HepG2 (cell line): ENCODE measurements around the gene DCDC2. TPM values are rescaled to one million over a fixed set of nuclear protein-coding genes. Genes with fewer than 3 reads are reported as not detected.

Experiments
- ATAC-seq: fragments of 200-7000 bp; cut with Tn5 transposase; 3 replicates; pipeline ENCODE4 v1.9.1; 2020; ENCODE audit warnings: mild to moderate bottlenecking, moderate library complexity
- BruUV-seq: library from RNA; stranded (reverse); fragments of 400-500 nt; replicated peaks from 2 replicates; lab custom pipeline; 2021; lab: Mats Ljungman, UMichigan
- CTCF ChIA-PET: fragments of 300-600 bp; formaldehyde crosslinking; extraction: SDS; loops from one replicate; lab custom pipeline; 2021; ENCODE audit warnings: low total read pairs, inconsistent platforms, low intra/inter-chr PET ratio; lab: Yijun Ruan, JAX
- POLR2A ChIA-PET: fragments of 350-600 bp; sonication (Branson Sonifier 250); formaldehyde crosslinking; loops from one replicate; lab custom pipeline; 2020; ENCODE audit warnings: antibody characterized with exemption, inconsistent platforms; lab: Yijun Ruan, JAX
- DNase-seq: peaks from one replicate; pipeline ENCODE4 v3.0.0-alpha.2; 2015; ENCODE audit warnings: low spot score
- FAIRE-seq: peaks from 3 replicates; lab custom pipeline; 2011; peaks lifted over from hg19 to GRCh38; lab: Jason Lieb, UNC
- H2AFZ ChIP-seq: one replicate; pipeline ENCODE4 v1.6.1; 2011; ENCODE audit warnings: low read length, inconsistent platforms
- H3K27ac ChIP-seq: fragments of 300-600 bp; 3 replicates; pipeline ENCODE4 v1.8.0; 2011; ENCODE audit warnings: mixed run types, mild to moderate bottlenecking, mixed read lengths, low read length, inconsistent platforms; ENCODE audit not compliant: insufficient read depth; ENCODE audit errors: extremely low read length
- H3K27me3 ChIP-seq, 2 experiments: fragments of 200-600 bp in 1 of 2; 2 replicates in 1 of 2; 3 replicates in 1 of 2; pipeline versions ENCODE4 v1.6.0 to v1.8.0; 2011; ENCODE audit warnings: low read length in 2 of 2, mild to moderate bottlenecking in 2 of 2, moderate library complexity in 2 of 2, inconsistent platforms in 1 of 2; ENCODE audit not compliant: insufficient read depth in 2 of 2, control insufficient read depth in 1 of 2
- H3K36me3 ChIP-seq, 2 experiments: fragments of 200-600 bp in 1 of 2; replicated peaks in 1 of 2; 2 replicates in 1 of 2; 3 replicates in 1 of 2; pipeline versions ENCODE4 v1.5.1 to v1.8.0; 2011; ENCODE audit warnings: low read length in 2 of 2, inconsistent platforms in 1 of 2; ENCODE audit not compliant: insufficient read depth in 2 of 2, control insufficient read depth in 1 of 2
- H3K4me1 ChIP-seq: 2 replicates; pipeline ENCODE4 v1.5.1; 2012; ENCODE audit warnings: low read length, inconsistent platforms; ENCODE audit not compliant: insufficient read depth
- H3K4me2 ChIP-seq: 2 replicates; pipeline ENCODE4 v1.6.0; 2011; ENCODE audit warnings: low read depth, low read length, inconsistent platforms
- H3K4me3 ChIP-seq, 3 experiments: fragments of 200-600 bp in 1 of 3; sonication (generic), shearing (Covaris generic) in 1 of 3; replicated peaks in 1 of 3; 2 replicates each; pipeline ENCODE4 v1.5.1; 2011 to 2016; ENCODE audit warnings: low read length in 3 of 3, inconsistent platforms in 2 of 3, low read depth in 2 of 3, mild to moderate bottlenecking in 2 of 3, control low read depth in 1 of 3, mixed read lengths in 1 of 3; ENCODE audit not compliant: insufficient read depth in 1 of 3
- H3K79me2 ChIP-seq: one replicate; pipeline ENCODE4 v1.6.1; 2011; ENCODE audit warnings: low read length, inconsistent platforms; ENCODE audit not compliant: insufficient read depth
- H3K9ac ChIP-seq: 2 replicates; pipeline ENCODE4 v1.6.0; 2011; ENCODE audit warnings: mild to moderate bottlenecking, low read depth, low read length, inconsistent platforms; ENCODE audit not compliant: insufficient read depth
- H3K9me3 ChIP-seq: 2 replicates; pipeline ENCODE4 v1.5.1; 2012; ENCODE audit warnings: mild to moderate bottlenecking, low read length
- H4K20me1 ChIP-seq: 2 replicates; pipeline ENCODE4 v1.6.0; 2011; ENCODE audit warnings: inconsistent platforms, mild to moderate bottlenecking, low read length, moderate library complexity; ENCODE audit not compliant: insufficient read depth
- CBX1 ChIP-seq: IDR thresholded peaks from one replicate; pipeline ENCODE4 v1.6.1; 2016; ENCODE audit warnings: antibody characterized with exemption, low read depth
- GABPB1 ChIP-seq: IDR thresholded peaks from 2 replicates; pipeline ENCODE4 v1.6.1; 2016; ENCODE audit warnings: mild to moderate bottlenecking, missing genetic modification reagents, moderate library complexity, missing compliant biosample characterization
- GPN1 ChIP-seq: sonication (generic); formaldehyde crosslinking; IDR thresholded peaks from 2 replicates; pipeline ENCODE4 v1.5.1; 2020; ENCODE audit warnings: missing genetic modification reagents, borderline replicate concordance
- HOXA7 ChIP-seq: sonication (generic); formaldehyde crosslinking; IDR thresholded peaks from 2 replicates; pipeline ENCODE4 v1.8.1; 2022; ENCODE audit warnings: mild to moderate bottlenecking, missing genetic modification reagents, moderate library complexity
- KMT2B ChIP-seq: IDR thresholded peaks from 2 replicates; pipeline ENCODE4 v1.6.1; 2016; ENCODE audit warnings: missing genetic modification reagents, missing compliant biosample characterization
- PLRG1 ChIP-seq: fragments of 450-650 bp; conservative IDR thresholded peaks from 2 replicates; pipeline ENCODE4 v1.6.1; 2016
- REL ChIP-seq: sonication (generic); formaldehyde crosslinking; conservative IDR thresholded peaks from 2 replicates; pipeline ENCODE4 v1.8.0; 2022; ENCODE audit warnings: mild to moderate bottlenecking, missing genetic modification reagents, moderate library complexity
- ZBTB21 ChIP-seq: sonication (generic); formaldehyde crosslinking; IDR thresholded peaks from 2 replicates; pipeline ENCODE4 v1.4.0; 2020; ENCODE audit warnings: missing genetic modification reagents
- ZFP37 ChIP-seq: sonication (generic); formaldehyde crosslinking; IDR thresholded peaks from 2 replicates; pipeline ENCODE4 v1.4.0; 2020; ENCODE audit warnings: missing genetic modification reagents, borderline replicate concordance
- ZNF572 ChIP-seq: sonication (generic); formaldehyde crosslinking; IDR thresholded peaks from 2 replicates; pipeline ENCODE4 v1.5.1; 2020; ENCODE audit warnings: mild to moderate bottlenecking, missing genetic modification reagents
- ZNF766 ChIP-seq: sonication (generic); formaldehyde crosslinking; IDR thresholded peaks from 2 replicates; pipeline ENCODE4 v1.5.0; 2020; ENCODE audit warnings: missing genetic modification reagents, borderline replicate concordance
- ZNF773 ChIP-seq: sonication (generic); formaldehyde crosslinking; IDR thresholded peaks from 2 replicates; pipeline ENCODE4 v1.4.0; 2020; ENCODE audit warnings: missing genetic modification reagents, borderline replicate concordance
- WGBS: methylation state at CpG from one replicate; pipeline ENCODE4 v1.1.6; 2017; ENCODE audit warnings: low lambda C conversion rate; 5-methylcytosine and 5-hydroxymethylcytosine counted together
- in situ Hi-C: cut with HindIII; loops from 2 replicates; pipeline ENCODE4 v1.10.0; 2017; ENCODE audit warnings: low pct_unique_long_range_greater_than_20kb; ENCODE audit not compliant: extremely low pct_ligation_motif_present
- intact Hi-C: fragments of 100-400 bp; cut with micrococcal nuclease; formaldehyde crosslinking; loops from one replicate; pipeline ENCODE4 v1.10.0; 2022; ENCODE audit not compliant: unreplicated experiment
- polyA plus RNA-seq, 8 experiments: library from polyadenylated mRNA; depleted of rRNA in 3 of 8; stranded (reverse) in 7 of 8; unstranded in 1 of 8; fragments of >200 nt; fragmentation: Illumina TruSeq in 4 of 8; extraction: Trizol in 4 of 8; gene quantifications; 2 replicates each; pipeline versions ENCODE4 v1.2.1 to v1.2.3, GENCODE V29; 2011 to 2016; ENCODE audit warnings: low read depth in 4 of 8, missing spikeins in 1 of 8, mixed read lengths in 1 of 8; ENCODE audit not compliant: insufficient read depth in 1 of 8
- total RNA-seq, 5 experiments: library from RNA; depleted of rRNA; stranded (reverse); fragments of >200 nt; fragmentation: Illumina TruSeq; extraction: Trizol; gene quantifications; 2 replicates each; pipeline ENCODE4 v1.2.3, GENCODE V29; 2016; ENCODE audit warnings: low read depth in 1 of 5
- TF ChIP-seq, protein P1 (sequence below): IDR thresholded peaks from 2 replicates; pipeline ENCODE4 v1.6.1; 2016; ENCODE audit warnings: control low read depth
- TF ChIP-seq, protein P2 (sequence below): sonication (generic); formaldehyde crosslinking; IDR thresholded peaks from 2 replicates; pipeline ENCODE4 v1.4.0; 2020; ENCODE audit warnings: missing genetic modification reagents, borderline replicate concordance
- TF ChIP-seq, protein P3 (sequence below): sonication (generic); formaldehyde crosslinking; IDR thresholded peaks from 2 replicates; pipeline ENCODE4 v1.4.0; 2020; ENCODE audit warnings: mild to moderate bottlenecking, missing genetic modification reagents
- TF ChIP-seq, protein P4 (sequence below): sonication (generic); formaldehyde crosslinking; IDR thresholded peaks from 2 replicates; pipeline ENCODE4 v1.8.0; 2022; ENCODE audit warnings: missing genetic modification reagents, low read depth, mild to moderate bottlenecking, borderline replicate concordance

DCDC2 gene
- total and polyA plus RNA-seq, 2 of the 13 experiments (the other 11 are each of a cell fraction or from before 2014, with no cell fraction given): 9.0 to 36.2 TPM

DNA sequence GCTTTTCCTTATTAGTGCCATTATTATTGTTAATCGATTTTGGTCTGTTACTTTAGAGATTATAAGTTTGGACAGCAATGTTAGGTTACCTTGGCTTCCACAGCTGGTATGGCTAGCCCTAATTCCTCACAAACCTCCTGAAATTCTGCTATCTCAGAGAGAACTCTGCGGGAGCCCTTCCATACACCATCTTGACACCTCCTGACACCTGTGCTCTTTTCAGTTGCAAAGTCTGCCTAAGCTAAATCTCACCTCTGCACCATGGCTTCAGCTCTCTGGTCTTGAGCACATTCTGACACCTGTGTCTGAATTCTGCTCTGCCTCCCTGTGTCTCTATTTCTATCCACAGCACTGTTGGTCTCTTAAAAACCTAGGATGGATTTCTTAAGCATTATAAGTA is 106.5 kb downstream of the DCDC2 start:
- POLR2A ChIA-PET: no interaction called here
- Histone ChIP-seq H4K20me1 (0 out of 2 replicates have a peak, but pooled peaks cover 3% of the 10 kb centered on the region), H3K4me2 (no peak overlapping the region), H2AFZ (no peak overlapping the region), H3K36me3 (peaks cover 7 to 17% of the 10 kb centered on the region in 2 experiments; a peak in 4 of 5 replicates), H3K27me3 (no peaks in the 10 kb centered on the region), H3K9ac (no peak overlapping the region), H3K27ac (no peak overlapping the region), H3K4me3 (no peak overlapping the region), H3K9me3 (no peaks in the 10 kb centered on the region), H3K79me2 (peaks cover 2% of the 10 kb centered on the region), H3K4me1 (peaks cover 6% of the 10 kb centered on the region; the same call in 1 of the 2 replicates)
- ATAC-seq (no peak), FAIRE-seq (no peak), DNase-seq (no peak)
- intact Hi-C loops (no loop called here), in situ Hi-C loops (no loop called here)
- CTCF ChIA-PET: no interaction called here
- WGBS: 91% methylated on average over 2 of the region's 2 CpGs
- no TSS peak for BruUV-seq
- TF ChIP-seq, protein P1, sequence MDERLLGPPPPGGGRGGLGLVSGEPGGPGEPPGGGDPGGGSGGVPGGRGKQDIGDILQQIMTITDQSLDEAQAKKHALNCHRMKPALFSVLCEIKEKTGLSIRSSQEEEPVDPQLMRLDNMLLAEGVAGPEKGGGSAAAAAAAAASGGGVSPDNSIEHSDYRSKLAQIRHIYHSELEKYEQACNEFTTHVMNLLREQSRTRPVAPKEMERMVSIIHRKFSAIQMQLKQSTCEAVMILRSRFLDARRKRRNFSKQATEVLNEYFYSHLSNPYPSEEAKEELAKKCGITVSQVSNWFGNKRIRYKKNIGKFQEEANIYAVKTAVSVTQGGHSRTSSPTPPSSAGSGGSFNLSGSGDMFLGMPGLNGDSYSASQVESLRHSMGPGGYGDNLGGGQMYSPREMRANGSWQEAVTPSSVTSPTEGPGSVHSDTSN (CRISPR knock-in tag): no peak
- no peak for TF ChIP-seq ZNF766
- TF ChIP-seq CBX1: no peak
- no peak for TF ChIP-seq ZBTB21 (CRISPR knock-in tag)
- no peak for TF ChIP-seq HOXA7
- TF ChIP-seq, protein P2, sequence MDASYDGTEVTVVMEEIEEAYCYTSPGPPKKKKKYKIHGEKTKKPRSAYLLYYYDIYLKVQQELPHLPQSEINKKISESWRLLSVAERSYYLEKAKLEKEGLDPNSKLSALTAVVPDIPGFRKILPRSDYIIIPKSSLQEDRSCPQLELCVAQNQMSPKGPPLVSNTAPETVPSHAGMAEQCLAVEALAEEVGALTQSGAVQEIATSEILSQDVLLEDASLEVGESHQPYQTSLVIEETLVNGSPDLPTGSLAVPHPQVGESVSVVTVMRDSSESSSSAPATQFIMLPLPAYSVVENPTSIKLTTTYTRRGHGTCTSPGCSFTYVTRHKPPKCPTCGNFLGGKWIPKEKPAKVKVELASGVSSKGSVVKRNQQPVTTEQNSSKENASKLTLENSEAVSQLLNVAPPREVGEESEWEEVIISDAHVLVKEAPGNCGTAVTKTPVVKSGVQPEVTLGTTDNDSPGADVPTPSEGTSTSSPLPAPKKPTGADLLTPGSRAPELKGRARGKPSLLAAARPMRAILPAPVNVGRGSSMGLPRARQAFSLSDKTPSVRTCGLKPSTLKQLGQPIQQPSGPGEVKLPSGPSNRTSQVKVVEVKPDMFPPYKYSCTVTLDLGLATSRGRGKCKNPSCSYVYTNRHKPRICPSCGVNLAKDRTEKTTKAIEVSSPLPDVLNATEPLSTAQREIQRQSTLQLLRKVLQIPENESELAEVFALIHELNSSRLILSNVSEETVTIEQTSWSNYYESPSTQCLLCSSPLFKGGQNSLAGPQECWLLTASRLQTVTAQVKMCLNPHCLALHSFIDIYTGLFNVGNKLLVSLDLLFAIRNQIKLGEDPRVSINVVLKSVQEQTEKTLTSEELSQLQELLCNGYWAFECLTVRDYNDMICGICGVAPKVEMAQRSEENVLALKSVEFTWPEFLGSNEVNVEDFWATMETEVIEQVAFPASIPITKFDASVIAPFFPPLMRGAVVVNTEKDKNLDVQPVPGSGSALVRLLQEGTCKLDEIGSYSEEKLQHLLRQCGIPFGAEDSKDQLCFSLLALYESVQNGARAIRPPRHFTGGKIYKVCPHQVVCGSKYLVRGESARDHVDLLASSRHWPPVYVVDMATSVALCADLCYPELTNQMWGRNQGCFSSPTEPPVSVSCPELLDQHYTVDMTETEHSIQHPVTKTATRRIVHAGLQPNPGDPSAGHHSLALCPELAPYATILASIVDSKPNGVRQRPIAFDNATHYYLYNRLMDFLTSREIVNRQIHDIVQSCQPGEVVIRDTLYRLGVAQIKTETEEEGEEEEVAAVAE (CRISPR knock-in tag): no peak
- TF ChIP-seq ZFP37: no peak
- no peak for TF ChIP-seq KMT2B
- TF ChIP-seq, protein P3, sequence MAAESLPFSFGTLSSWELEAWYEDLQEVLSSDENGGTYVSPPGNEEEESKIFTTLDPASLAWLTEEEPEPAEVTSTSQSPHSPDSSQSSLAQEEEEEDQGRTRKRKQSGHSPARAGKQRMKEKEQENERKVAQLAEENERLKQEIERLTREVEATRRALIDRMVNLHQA (CRISPR knock-in tag): no peak
- no peak for TF ChIP-seq ZNF773 (CRISPR knock-in tag)
- no peak for TF ChIP-seq PLRG1
- TF ChIP-seq GABPB1 (CRISPR knock-in tag): no peak
- TF ChIP-seq, protein P4, sequence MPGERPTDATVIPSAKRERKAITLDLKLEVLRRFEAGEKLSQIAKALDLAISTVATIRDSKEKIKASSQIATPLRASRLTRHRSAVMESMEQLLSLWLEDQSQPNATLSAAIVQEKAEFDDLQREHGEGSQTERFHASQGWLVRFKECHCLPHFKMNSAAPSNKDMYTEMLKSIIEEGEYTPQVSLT (CRISPR knock-in tag): no peak
- no peak for TF ChIP-seq ZNF572 (CRISPR knock-in tag)
- TF ChIP-seq REL: no peak
- no peak for TF ChIP-seq GPN1
